Activated CD8-positive, alpha-beta memory T cell treated with anti-CD3 and anti-CD28 coated beads for 36 hours (primary cell): ENCODE data around the gene HOXB6. TPM values are rescaled to one million over a fixed set of nuclear protein-coding genes. Genes with fewer than 3 reads are reported as not detected.

Experiments used
- CTCF ChIA-PET: fragments of 350-600 bp; sonication (Branson Sonifier 250); formaldehyde crosslinking; loops from one replicate; lab custom pipeline; 2021; ENCODE audit warnings: antibody characterized with exemption; lab: Charles Lee
- POLR2A ChIA-PET: fragments of 350-600 bp; sonication (Branson Sonifier 250); formaldehyde crosslinking; loops from one replicate; lab custom pipeline; 2021; ENCODE audit warnings: antibody characterized with exemption; lab: Charles Lee
- total RNA-seq, 2 experiments: library from RNA; stranded (reverse); gene quantifications; one replicate each; pipeline ENCODE4 v1.2.3, GENCODE V29; 2021

The HOXB6 gene
- total RNA-seq, 2 experiments from 2014 or later = 0.25 to 0.48 TPM

- CTCF ChIA-PET = interaction anchor here (0.8 to 3.2 kb wide), 21 partner anchors 10 to 569 kb away, joined by 3 to 24 read pairs (median 5); no protein-coding TSS in a partner anchor
- POLR2A ChIA-PET = no interaction called here
Observed at GRCh38 chr17:48593840-48594537, 10.8 kb downstream of the HOXB6 start.

DNA sequence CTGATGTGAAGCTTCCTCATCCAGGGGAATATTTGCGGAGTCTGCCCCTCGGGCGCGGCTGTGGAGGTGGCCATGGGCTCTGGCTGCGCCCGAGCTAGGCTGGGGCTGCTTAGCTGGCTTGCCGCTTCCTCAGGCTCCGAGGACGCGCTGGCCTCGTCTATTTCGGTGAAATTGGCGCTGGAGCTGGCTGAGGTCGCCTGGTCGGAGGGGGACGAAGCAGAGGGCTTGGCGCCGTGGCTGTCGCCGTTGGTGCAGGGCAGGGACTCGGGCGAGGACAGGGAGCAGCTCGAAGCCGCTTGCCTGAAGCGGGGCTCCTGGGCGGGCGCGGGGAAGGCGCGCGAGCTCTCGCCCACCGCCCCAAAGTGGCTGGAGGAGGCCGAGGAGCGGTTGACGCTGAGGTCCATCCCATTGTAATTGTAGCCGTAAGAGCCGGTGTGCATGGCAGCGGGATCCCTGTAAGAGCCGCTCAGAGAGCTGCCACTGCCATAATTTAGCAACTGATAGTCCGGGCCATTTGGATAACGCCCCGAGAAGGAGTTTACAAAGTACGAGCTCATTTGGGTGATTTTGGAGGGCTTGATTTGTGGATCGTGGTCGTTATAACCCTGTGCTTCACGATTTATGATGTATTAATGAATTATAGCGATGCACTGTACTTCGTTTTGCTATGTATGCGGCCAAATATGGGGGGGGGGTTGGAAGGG is 11.5 kb downstream of the HOXB6 start, which contains the start of gene HOXB5:
Gene HOXB5 (minus strand): TSS at position 654 of the 704 bp plus-strand sequence. CDS start 97 bp downstream, at position 557.
- POLR2A ChIA-PET = interaction anchor here (0.6 kb wide), 1 partner anchor 32 kb away, joined by 4 read pairs; no protein-coding TSS in a partner anchor
- CTCF ChIA-PET = interaction anchor here (0.5 to 3.2 kb wide), 36 partner anchors 10 to 568 kb away, joined by 3 to 24 read pairs (median 4); partner anchors contain the start of genes HOXB8 and HOXB9

- ChIA-PET POLR2A (interaction anchor here (0.6 kb wide), 1 partner anchor 33 kb away, joined by 4 read pairs; no protein-coding TSS in a partner anchor), CTCF (interaction anchor here (0.6 to 3.2 kb wide), 23 partner anchors 9 to 567 kb away, joined by 3 to 24 read pairs (median 4); partner anchors contain the start of genes HOXB8 and HOXB9)
Observed at GRCh38 chr17:48592577-48592976, 12.2 kb downstream of the HOXB6 start.

DNA sequence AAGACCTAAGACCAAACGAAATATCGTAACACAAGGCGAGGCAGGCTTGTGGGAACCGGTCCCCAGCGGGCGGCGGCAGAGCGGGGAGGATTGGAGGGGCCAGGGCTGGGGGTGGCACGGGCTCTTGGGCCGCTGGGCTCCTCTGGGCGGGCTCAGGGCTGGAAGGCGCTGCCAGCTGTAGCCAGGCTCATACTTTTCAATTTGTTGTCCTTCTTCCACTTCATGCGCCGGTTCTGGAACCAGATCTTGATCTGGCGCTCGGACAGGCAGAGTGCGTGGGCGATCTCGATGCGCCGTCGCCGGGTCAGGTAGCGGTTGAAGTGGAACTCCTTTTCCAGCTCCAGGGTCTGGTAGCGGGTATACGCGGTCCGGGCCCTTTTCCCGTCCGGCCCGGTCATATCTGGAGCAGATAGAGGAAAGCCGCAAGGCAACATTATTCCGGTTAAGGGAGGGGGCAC is 12.7 kb downstream of the HOXB6 start:
- POLR2A ChIA-PET = no interaction called here
- CTCF ChIA-PET = interaction anchor here (1.1 to 3.1 kb wide), 9 partner anchors 8 to 332 kb away, joined by 3 to 24 read pairs (median 7); partner anchors contain the start of gene HOXB9

- ChIA-PET POLR2A (interaction anchor here (1.1 kb wide), 1 partner anchor 14 kb away, joined by 4 read pairs; no protein-coding TSS in a partner anchor), CTCF (interaction anchor here (0.6 to 3.1 kb wide), 4 partner anchors 27 to 240 kb away, joined by 3 to 24 read pairs (median 4); no protein-coding TSS in a partner anchor)
Observed at GRCh38 chr17:48591255-48592056, 13.3 kb downstream of the HOXB6 start.

DNA sequence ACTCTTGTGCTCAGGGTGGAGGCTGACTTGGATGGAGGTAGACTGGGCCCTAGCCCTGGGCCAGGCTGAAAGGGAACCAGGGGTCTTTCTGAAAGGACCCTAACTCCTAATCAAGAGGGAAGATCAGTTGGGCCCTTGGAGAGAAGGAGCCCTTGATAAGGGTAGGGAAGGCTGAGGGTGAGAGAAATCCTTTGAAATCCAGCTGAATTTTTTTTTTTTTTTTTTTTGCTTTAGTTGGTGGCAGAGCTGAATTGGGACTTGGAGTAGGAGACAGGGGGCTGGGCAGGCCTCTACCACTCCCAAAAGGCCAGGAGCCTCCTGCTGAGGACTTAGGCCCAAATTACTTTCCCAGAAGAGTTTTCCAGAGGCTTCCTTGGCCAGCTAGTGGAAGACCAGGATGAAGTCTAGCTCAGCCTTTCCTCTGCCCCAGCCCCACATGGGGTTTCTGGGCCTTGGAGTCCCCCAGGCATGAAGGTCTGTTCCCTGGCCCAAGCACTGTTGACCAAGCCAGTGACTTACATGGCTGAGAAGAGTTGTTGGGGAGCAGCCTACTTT is 14.1 kb downstream of the HOXB6 start:
- POLR2A ChIA-PET = interaction anchor here (1.1 kb wide), 1 partner anchor 13 kb away, joined by 4 read pairs; no protein-coding TSS in a partner anchor
- CTCF ChIA-PET = interaction anchor here (0.7 to 1.5 kb wide), 3 partner anchors 8 to 239 kb away, joined by 4 to 5 read pairs (median 5); no protein-coding TSS in a partner anchor

DNA sequence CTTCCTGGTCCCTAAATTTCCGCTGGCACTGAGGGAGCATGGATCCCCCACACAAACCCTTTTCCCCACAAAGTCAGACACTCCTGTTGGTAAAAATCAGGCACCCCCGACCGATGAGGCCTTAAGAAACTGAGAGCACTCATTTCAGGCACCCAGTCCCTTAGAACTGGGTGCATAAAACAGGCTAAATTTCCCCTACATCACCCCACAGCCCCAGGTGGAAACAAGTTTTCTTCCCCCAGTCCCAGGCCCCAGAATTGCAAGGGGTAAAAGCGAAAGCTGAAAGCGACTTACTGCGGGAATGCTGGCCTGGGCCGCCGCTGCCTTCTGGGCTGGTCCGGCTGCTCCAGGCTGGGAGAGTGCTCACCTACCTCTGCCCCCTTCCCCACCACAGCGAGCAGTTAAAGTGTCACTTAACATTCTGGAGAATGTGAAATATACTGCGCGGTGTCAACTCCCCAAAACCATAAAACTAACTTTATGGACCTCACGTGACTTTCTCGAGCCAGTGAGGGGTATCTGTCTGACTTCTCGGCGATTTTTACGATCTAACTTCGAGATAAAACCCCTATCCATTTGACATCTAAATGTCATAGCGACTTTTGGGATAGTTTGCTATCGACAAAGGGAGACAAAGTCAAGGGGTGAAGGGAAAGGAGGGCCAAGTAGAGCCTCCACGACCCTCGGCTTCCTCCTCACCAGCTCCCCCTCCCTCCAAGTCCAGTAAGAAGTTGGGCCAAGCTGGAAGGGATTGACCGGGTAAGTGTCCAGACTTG is 14.8 kb downstream of the HOXB6 start, which contains the start of gene HOXB3:
Gene HOXB3 (minus strand): TSS at position 411 of the 776 bp plus-strand sequence. CDS start 37,767 bp downstream, outside the sequence.
- POLR2A ChIA-PET = no interaction called here
- CTCF ChIA-PET = interaction anchor here (0.7 to 1.5 kb wide), 4 partner anchors 8 to 238 kb away, joined by 3 to 5 read pairs (median 4); no protein-coding TSS in a partner anchor

DNA sequence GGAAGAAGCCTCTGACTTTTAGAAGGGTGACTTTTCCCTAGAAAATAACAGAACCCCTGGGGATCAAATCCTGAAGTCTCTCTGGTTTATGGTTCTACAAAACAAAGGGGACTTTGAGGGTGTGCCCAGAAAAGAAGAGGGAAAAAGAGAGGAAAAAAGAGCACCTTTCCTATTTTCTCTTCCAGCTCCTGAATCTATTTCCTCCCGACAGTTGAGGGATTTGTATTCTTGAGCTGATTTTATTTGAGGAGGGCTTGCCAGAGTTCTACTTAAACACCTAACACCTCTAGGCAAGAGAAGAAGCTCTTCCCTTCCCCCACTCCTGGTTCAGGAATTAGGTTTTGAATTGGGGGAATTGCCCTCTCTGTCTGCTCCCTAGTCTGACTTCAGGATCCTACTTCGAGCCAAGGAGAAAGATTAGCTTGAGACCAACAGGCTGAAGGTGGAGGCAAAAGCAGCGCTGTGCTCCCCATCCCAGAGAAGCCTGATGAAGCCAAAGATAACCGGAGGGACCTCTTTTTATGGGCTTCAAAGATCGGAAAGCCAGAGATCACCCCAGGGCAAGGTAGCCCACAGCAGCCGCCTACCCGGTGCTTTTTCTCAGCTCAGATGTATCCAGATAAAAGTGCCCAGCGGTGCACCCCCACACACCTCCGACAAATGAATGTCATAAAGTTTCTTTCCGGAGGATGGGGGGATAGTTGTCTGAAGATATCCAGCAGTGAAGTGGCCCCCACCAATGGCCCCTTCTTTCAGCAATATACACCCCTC is 15.5 kb downstream of the HOXB6 start:
- POLR2A ChIA-PET = no interaction called here
- CTCF ChIA-PET = interaction anchor here (0.7 to 1.5 kb wide), 3 partner anchors 9 to 238 kb away, joined by 3 to 5 read pairs (median 3); no protein-coding TSS in a partner anchor

DNA sequence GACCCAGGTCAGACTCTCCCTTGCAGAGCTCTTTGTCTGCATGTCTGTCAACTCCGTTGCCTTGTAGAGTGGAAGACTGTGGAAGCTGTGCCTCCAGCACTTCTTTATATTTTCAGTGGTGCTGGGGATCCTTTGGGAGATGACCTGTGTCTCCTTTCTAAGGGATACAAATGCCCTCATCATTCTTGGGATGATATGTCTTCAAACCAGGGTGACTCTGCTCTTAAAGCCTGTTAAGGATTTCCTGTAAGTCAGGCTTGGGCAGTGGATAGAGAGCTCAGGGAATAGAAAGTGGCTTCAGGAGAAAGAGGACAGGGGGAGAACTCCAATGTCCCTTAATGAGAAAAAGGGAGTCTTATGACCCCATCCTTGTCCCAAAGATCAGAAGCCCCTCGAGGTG is 16.3 kb downstream of the HOXB6 start:
- ChIA-PET CTCF (interaction anchor here (0.6 to 2.7 kb wide), 5 partner anchors 9 to 424 kb away, joined by 3 to 9 read pairs (median 4); no protein-coding TSS in a partner anchor), POLR2A (no interaction called here)

DNA sequence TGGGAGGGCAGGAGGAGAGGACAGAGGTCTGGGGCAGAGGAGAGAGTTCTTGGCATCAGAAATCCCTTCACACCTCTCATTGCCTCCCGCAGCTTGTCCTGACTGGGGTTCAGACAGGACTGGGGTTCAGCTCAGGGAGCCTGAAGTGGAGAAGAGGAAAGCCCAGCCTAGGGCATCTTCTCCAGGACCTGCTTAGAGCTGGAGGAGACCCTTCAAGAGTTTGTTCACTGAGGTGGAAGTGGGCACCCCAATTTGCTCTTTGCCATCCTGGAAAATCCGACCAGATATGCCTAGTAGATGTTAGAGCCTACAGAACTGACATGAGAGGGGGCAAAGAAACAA is 16.7 kb downstream of the HOXB6 start:
- CTCF ChIA-PET = interaction anchor here (0.6 to 2.7 kb wide), 8 partner anchors 8 to 423 kb away, joined by 3 to 9 read pairs (median 4); no protein-coding TSS in a partner anchor
- POLR2A ChIA-PET = interaction anchor here (0.5 kb wide), 1 partner anchor 279 kb away, joined by 3 read pairs; no protein-coding TSS in a partner anchor

- CTCF ChIA-PET = interaction anchor here (0.6 to 2.7 kb wide), 7 partner anchors 31 to 423 kb away, joined by 3 to 9 read pairs (median 5); no protein-coding TSS in a partner anchor
- POLR2A ChIA-PET = interaction anchor here (0.5 kb wide), 1 partner anchor 278 kb away, joined by 3 read pairs; no protein-coding TSS in a partner anchor
Observed at GRCh38 chr17:48587276-48588073, 17.3 kb downstream of the HOXB6 start.

- ChIA-PET POLR2A (no interaction called here), CTCF (interaction anchor here (1.7 to 2.7 kb wide), 3 partner anchors 32 to 251 kb away, joined by 6 to 9 read pairs (median 9); no protein-coding TSS in a partner anchor)
Observed at GRCh38 chr17:48586355-48587258, 18.2 kb downstream of the HOXB6 start.

- CTCF ChIA-PET = interaction anchor here (0.6 to 1.4 kb wide), 3 partner anchors 8 to 321 kb away, joined by 3 to 5 read pairs (median 4); no protein-coding TSS in a partner anchor
- POLR2A ChIA-PET = no interaction called here
Observed at GRCh38 chr17:48584223-48584741, 20.5 kb downstream of the HOXB6 start.

DNA sequence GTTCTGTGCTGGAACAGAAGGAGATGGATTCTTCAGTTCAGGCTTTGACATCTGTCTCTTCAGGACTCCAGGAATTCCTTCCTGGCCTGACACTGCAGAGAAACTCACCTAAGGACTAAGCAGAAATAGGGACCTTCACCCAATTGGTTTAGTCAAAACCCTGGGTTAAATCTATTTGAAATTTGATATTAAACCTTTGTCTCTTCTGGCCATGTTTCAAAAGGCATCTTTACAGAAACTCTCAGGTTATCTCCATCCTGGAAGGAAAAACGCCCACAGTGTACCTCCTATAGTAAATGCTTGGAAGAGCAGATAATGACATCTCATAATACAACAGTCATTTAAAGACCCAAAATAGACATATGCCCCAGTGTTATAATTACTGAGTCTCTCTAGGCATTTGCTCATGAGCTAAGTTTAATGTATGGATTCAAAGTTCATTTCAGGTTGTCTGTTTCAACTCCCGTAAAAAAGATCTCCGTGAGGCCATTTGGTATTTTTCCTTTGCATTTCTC is 21.0 kb downstream of the HOXB6 start:
- POLR2A ChIA-PET = no interaction called here
- CTCF ChIA-PET = interaction anchor here (0.6 to 1.4 kb wide), 5 partner anchors 9 to 321 kb away, joined by 3 to 5 read pairs (median 3); no protein-coding TSS in a partner anchor
